ENCODE measurements around the gene NSUN2.

NSUN2 gene

DNA sequence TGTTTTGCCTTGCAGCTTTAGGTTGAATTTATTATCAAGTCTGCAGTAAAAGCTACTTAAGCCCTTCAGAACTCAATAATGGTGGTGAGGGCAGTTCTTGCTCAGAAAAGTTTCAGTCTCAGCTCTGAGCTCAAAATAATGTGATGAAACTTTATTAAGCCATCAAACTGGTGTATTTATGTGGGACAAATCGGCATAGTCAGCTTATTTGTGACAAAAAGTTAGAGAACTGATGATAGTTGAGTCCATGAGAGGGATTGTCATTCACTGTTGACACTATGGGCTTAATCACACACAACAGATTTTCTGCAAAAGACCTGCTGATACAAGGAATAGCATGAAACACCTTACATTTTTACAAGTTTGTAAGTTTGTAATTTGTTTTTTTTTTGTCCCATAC lies 9.8 kb upstream of the NSUN2 start:
- DNase-seq = no peak

DNA sequence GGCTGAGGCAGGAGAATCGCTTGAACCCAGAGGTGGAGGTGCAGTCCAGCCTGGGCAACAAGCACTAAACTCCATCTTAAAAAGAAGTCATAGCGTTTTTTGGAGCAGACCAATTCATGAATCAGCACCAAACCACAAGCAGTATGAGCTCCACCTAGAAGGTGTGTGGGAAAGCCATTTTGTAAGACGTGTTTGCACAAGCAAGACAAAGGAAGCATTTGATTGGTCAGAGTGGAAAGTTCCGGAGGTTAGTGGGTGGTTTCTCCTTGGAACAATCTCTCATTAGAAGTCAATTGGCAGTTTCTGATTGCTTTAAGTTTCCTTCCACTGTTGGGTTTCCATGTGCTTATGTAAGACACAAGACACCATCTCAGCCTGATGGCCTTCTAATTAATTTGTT lies 5.4 kb upstream of the NSUN2 start:
- DNase-seq = no peak

DNA sequence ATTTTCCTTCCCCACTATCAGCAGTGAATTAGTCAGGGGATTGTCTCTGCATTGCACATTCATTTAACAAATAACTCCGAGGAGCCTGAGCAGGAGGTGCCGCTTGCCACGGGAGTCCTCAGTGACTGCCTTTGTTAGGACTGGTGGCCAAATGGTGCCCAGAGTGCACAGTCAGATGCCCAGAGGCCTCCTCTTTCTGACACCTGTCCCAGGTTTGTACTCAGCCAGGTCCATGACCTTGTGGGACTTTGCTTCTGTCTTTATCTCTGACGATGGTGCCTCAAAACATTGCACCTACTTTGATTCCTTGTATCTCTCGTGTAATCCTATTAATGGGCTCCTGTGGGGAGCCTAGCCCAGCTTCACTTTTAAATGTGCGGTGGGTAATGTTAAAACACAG lies 4.7 kb upstream of the NSUN2 start:
- DNase-seq = no peak

DNA sequence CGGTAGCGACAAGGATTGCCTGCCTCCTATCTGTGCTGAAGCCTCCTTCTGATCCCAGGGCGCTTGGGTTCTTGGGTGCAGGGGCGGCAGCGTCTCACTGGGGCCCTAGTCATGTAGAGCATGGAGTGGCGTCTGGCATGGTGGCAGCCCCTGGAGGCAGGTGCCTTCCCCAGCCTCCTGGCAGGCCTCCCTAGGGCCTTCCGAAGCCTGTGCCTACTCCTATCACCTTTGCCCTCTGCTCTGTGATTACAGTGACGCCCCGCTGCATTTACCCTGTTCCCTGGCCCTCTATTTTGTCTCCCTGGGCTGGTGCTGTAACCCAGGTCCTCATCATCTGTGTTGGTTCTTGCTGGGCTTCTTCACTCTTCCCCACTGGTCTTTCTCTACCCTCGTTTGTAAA lies 4.2 kb upstream of the NSUN2 start:
- DNase-seq = no peak

DNA sequence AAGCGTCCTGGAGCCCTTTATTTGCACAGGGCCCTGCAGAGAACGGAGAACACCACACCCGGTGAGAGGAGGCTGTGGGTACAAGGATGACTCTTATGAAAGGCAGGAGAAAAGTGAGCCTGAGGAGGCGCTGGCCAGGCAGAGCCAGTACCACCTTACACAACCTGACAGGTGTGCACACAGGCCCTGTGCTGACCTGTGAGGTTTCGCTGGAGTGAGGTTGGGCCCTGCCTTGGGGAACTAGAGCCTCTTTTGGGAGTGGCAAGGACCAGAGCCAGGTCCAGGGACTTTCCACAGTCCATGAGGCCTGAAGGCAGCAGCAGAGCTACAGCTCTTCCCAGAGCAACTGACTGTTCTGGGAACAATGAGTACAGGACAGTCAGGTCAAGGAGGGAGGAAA lies 3.4 kb upstream of the NSUN2 start:
- no peak for DNase-seq

DNA sequence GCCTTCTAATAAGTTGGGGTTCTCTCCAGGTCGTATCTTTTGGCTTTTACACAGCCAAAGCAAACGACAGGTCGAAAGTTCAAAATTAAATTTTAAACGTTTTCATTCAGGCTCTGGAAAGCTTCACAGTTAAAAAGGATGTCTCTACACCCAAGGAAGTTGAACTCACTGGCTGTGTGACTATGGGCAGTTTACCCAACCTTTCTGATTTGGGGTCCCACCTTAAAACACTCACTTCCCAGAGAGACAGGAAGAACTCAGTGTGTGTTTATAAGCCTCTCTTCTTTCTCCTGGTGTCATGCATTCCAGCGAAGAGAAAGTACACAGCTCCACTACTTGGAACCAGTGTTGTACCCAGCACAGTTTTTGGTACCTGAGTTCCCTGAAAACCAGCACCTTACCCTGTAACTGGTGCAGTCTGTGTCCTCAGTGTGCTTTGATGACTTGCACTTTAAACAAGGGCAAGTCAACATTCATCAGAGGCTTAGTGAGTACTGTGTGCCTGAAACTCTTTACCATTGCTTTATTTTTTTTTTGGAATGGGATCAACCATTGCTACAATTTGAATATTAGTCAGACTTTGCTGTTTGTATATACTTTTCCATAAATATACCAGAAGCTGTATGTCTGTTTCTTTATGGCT lies 2.1 kb upstream of the NSUN2 start:
- DNase-seq = no peak

DNA sequence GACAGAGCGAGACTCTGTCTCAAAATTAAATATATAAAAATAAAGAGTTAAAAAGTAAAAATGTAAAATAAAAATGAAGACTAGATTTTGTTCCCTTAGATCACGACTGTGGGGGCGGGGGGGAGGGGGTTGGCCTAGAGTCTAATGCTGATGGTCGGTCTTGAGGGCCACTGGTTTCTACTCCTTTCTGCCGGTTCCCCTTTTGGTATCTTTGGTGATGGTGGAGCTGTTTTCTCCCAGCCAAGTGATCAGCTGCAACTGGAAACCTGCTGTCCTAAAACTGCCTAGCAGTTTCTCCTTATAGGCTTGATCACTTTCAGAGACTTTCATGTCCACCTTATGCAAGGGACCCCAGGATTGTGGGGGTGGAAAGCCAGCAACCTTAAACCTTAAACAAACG lies 1.5 kb upstream of the NSUN2 start:
- DNase-seq = peak; percentile 24

DNA sequence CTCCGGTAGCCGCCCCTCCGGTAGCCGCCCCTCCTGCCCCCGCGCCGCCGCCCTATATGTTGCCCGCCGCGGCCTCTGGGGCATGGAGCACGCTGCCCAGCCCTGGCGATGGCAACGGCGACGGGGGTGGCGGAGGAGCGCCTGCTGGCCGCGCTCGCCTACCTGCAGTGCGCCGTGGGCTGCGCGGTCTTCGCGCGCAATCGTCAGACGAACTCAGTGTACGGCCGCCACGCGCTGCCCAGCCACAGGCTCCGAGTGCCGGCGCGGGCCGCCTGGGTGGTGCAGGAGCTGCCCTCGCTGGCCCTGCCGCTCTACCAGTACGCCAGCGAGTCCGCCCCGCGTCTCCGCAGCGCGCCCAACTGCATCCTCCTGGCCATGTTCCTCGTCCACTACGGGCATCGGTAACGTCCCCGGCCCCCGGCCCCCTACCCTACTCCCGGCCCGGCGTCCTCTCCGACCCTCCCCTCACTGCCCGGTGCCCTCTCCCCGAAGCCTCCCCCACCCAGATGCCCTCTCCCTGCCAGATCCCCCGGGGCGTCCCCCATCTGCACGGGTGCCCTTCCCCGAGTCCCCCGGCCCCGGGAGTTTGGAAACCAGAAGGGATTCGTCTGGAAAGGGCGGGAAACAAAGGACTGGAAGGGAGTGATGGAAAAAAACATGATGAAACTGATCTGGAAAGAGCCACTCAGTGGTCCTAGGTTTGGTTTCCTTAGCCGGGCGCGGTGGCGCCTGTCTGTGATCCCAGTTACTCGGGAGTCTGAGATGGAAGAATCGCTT lies 813 bp upstream of the NSUN2 start:
- DNase-seq = peak; percentile 29

DNA sequence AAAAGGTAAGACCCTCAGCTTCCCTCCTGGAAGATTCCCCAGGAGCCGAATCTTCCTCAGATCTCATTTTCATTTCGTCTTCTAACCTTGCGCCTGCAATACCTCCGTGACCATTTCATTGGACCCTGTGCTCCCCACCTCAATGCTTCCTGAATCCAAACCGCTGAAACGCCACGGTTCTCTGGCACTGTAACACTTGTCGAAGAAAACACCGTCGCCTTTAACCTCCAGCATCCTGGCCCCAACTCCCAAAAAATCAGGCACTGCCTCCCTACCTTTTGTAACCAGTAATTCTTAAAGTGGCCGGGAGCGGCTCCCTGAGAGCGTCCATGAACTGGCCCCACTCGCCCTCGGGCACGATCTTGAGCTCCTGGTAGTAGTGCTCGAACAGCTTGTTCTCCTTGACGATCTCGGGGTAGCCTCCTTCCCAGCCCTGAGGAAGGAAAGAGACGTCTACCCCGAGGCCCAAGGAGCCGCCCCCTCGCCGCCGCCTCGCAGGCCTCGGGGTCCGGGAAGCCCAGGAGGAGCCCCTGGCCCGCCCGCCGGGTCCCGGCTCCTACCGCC lies 438 bp downstream of the NSUN2 start:
- DNase-seq = peak; percentile 43

DNA sequence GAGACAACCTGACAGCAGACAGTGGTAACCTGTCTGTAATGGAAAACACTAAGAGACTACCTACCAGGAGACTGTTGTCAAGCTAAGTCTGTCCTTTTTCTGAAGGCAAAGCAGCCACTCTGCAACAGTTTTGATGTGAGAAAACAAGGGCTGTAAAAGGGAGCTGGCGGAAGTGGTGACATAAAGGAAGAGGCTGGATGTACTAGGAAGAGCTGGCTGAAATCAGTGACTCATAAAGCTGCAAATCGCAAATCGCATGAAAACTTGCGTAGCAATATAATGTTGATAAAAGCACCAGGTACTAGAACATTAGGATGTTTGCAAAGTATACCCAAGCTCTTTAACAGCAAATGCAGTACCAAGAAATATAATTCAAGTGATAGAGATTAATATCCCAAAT lies 1.4 kb downstream of the NSUN2 start:
- DNase-seq = no peak

DNA sequence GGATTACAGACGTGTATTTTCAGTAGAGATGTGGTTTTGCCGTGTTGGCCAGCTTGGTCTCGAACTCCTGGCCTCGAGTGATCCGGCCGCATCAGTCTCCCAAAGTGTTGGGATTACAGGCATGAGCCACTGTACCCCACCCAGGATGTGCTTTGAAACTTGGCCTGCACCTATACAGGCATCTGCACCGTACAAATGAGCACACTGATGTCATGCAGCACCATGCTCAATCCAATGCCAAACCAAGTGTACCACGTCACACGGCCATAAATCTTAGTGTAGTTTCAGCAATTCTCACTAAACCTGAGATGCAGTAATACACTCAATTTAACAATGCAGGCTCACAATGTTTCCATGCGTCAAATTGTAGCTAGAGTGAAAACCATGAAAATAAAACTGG lies 6.3 kb downstream of the NSUN2 start:
- DNase-seq = no peak

DNA sequence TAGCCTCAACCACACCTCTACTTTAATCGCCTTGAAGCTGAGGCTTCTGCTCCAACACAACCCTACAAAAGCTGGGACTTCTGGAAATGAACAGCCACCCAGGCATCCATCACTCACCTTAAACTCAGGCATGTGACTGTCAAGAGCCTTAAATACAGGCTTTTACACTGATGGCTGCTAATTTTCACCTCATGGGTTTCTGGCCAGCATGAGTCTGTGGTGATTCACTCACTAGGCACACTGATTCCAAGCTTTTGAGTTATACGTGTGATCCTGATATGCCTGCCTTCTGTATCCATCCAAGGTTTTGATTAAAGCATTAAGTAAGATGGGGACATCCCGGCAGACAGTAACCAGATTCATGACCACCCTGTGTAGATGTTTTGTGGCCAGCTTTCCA lies 8.9 kb downstream of the NSUN2 start:
- DNase-seq = no peak

DNA sequence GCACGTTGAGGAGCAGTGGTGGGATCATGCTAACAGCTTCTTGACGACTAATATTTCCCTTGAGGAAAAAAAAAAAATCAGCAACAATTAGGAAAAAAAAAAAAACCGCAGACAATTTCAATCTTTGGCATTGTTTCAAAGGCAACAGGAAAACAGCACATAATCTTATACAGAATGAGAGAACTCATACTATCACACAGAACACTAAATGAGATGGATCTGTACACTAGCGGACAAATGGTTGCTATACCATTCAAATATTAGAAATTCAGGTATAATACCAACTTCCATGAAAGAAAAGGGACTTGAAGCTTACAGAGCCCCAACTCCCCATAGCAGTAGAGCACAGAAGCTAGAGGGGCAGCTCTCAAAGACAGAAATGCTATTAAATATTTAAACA lies 9.6 kb downstream of the NSUN2 start:
- no peak for DNase-seq

DNA sequence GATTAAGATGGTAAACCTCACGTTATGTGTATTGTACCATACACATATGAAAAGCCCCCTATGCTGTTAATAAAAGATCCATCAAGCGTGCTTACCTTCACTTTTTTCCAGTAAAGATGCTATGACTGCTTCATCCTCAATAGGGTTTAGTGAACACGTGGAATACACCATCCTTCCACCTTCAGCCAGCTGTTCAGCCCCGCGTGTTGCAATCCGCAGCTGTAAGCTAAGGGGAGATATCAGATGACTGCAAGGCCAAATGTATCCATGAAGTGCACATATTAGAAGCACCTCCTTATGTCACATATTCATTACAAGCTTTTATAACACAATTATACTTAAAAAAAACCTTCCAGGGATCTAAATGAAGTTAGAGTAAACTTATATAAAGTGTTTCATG lies 16.2 kb downstream of the NSUN2 start:
- no peak for DNase-seq

DNA sequence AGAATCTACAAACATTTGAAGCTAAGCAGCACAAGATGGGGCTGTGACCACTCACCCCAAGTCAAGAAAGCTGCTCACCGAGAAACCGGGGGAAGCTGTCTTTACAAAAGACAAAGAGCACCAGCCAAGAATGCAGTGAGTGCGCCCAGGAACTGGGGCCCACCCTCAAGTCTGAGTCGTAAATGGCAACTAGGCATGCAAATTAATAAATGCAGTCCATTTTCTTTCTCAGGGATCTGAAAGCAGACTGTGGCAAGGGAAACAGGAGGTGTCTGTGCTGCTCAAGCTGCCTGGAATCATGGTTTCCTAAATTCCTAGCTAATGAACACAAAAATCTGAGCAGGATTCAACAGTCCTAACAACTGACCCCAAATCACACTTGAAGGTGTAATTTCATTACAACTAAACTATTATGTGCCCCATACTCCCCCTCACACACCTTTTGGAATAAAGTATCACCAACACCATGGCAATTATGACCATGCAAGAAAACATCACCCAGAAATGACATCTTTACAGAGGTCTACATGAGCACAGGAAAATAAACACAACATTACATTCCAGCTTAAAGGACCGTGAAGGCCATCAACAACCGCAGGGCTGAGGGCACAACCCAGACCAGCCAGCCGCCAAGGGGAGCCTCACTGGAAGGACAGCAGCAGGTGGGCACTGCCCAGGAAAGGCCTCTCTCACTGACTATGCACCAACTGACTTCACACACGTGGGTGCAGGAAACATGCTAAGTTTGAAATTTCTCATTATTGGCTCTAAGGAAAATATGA lies 17.6 kb downstream of the NSUN2 start:
- no peak for DNase-seq

DNA sequence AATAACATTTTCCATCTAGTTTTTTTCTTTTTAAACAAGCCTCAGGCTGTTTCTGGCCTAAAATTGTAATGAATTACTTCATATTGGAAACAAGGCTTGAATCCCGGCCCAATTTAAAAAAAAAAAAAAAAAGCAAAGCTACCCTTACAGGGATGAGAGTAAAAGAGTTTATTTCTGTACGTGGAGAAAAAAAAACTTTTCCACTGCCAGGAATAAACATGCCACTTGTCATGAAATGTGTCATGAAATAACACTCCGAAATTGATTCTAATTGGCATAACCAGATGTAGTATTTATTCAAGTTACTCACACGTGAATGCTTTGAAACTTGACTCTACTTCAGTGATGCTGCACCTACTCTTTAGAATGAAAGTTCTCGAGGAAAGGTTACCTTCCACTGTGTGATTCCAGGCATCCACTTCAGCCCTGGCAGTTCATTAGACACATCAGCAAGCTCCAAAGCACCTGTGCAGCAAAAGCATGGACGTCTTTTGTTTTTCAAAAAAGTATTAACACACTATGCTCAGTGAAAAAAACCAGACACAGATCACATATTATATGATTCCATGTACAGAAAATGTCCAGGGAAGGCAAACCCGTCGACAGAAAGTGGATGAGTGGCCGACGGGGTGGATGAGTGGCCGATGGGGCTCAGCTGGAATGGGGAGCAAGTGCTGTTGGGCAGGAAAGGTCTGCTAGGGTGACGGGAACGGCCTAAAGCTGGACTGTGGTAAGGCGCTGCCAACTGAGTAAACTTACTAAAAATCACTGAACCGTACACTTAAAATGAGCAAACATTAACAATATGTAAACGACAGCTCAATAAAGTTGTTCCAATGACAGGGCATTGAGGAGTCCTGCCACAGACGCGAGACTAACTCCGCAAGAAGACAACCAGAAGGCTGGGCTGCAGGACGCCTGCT lies 21.2 kb downstream of the NSUN2 start:
- no peak for DNase-seq

DNA sequence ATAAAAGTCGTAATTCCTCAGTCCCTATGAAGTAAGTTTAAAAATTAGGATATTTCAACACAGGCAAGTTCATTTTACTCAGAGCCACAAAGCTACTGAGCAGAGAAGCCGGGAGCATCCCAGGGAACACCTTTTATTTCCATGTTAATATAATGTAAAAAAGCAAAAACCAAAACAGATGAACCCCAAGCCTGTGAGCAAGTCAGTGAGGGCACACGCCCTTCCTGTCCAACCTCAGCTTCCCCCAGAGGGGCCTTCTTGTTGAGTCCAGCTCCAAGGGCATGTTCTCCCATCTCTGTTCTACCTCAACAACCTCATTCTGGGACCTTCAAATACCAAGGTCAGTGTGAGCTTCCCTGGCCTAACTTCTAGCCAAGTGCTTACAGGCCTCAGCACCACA lies 24.8 kb downstream of the NSUN2 start:
- DNase-seq = no peak

DNA sequence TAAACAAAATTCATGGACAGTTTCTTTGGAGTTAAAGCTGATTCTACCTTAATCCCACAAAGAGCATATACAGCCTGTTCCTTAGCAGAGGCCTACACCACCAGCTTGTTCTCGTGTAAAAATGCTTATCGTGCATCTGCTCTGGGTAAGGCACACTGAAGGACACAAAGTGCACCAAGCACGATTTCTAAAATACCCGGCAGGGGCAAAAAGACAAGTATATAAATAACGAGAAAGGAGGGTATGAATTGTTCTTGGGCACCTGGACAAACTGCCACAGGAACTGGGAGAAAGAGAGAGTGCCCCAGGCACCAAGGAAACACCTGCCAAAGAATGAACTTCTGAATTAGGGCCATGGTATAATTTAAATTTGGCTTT lies 25.3 kb downstream of the NSUN2 start:
- DNase-seq = no peak

DNA sequence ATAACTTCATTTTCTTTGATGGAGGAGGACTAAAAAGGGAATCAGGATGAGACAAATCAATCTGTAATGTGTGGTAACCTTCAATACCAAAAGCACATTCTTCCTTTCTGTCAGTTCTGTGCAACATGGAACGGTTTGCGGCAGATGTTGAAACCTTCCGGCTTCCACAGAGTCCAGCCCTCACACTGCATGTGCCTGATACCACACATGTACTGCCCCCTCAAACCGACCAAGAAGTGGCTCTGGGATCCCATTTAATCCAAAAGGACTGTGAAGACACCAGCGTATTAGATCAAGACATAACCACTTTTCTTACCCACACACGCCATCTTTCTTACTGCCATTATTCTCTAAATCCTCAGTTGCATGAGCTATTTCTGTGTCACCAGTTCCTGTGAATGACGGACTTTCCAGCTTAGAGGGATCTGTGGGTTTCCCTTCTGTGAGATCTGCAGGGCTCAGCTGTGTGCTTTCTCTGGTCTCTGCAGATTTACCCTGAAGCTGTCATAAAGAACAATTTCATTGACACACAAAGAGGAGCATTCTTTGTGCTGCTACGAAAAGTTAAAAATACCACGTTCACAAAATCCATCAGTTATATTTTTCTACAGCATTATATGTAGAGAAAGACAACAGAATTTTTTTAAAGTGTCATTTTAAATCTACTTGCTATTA lies 25.8 kb downstream of the NSUN2 start:
- no peak for DNase-seq

DNA sequence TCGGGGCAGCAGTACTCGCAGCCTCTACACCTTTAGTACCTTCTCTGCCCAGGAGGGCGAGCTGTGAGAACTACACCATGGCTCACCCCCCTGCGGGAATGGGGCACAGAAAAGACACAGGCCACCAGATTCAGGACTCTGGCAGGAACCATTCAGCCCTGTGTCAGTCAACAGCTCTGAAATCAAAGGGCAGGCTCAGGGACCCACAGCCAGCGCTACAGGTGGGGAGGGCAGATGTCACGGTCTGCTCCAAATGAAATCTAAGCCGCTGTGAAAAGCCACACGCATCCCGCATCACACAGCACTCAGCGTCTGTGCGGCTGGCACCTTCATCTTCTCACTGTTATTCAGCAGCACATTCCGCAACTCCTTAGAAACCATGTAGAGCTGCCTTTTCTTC lies 27.9 kb downstream of the NSUN2 start:
- DNase-seq = no peak

DNA sequence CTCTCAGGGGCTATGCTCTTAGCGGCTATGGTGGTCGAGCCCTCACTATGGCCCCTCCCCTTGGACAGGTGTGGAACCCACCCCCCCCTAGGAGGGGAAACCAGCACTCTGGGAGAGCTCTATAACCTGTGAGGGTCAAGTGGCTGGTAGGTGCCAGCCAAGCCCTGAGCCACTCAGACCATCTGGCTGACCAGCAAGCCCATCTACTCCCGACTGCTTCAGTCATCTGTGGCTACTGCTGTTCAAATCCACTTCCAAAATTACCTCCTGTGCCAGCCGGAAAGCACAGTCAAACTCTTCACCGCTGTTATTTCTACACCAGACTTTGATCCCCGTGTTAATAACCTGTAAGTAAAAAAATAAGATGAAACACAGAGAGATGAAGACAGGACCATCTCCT lies 28.5 kb downstream of the NSUN2 start:
- DNase-seq = no peak

DNA sequence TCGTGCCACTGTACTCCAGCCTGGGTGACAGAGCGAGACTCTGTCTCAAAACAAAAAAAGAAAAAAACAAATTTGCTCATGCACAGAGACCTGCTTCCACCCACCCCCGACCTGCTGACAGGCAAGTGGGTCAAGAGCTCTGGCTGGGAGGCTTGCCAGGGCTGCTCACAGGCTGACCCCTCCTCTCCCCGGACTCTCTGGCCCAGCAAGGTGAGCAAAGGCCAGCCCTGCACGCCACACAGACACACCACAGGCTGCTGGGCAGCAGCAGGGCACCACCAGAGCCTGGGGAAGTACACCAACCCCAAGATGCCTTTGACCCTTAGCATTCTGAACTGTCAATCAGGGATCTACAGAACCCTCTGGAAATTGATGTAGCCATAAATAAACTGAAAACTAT lies 29.2 kb downstream of the NSUN2 start:
- no peak for DNase-seq

Measured in hematopoietic multipotent progenitor cell treated with erythropoietin and hydrocortisone succinate and interleukin-3 and kit ligand, for 8 days (in vitro differentiated cells).